Stimulated activated CD4-positive, alpha-beta T cell treated with anti-CD3 and anti-CD28 coated beads, Interleukin-4, amount 100 ng/mL, for 48 hours (primary cell): ENCODE measurements around the gene ARRDC2.

Experiments
- DNase-seq, 2 donors: peaks; one replicate each; pipeline ENCODE4 v3.0.0-alpha.2; 2020; ENCODE audit warnings: low read depth in 2 of 2

The ARRDC2 gene

DNA sequence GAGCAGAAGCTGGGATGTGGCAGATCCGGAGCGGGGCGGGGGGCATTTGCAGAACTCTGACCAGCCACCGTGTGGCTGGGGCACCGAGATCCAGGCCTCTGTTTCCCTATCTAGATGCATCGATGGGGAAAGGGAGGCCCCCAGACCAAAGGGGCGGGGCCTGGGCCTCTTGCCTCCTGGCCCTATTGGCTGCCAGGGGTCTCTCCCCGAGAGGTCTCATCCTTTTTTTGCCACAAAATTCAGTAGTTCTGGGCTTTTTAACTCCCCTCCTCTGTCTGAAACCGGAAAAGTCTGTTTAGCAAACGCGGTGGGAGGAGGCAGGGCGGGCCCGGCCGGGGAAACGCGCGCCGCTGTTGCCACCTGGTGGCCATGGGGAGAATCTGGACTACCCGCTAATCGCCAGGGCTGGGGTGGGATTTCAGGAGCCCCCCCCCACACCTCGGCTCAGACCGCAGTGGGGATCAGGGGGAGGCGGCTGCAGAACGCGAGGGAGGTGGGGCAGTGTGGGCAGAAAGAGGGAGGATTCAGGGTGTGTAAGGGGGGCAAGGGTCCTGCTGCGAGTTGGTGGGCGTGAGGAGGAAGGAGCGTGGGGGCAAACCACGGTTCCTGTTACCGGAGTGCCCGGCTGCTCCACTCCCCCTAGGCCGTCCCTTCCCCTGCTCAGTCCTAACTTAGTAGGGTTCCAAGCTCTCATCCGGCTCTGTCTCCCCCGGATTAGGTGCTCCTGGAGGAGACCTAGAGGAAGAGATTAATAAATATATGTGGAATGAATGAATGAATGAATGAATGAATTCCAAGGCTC is 50.4 kb downstream of the ARRDC2 start:
- DNase-seq: peak; percentile 73 to 76

DNA sequence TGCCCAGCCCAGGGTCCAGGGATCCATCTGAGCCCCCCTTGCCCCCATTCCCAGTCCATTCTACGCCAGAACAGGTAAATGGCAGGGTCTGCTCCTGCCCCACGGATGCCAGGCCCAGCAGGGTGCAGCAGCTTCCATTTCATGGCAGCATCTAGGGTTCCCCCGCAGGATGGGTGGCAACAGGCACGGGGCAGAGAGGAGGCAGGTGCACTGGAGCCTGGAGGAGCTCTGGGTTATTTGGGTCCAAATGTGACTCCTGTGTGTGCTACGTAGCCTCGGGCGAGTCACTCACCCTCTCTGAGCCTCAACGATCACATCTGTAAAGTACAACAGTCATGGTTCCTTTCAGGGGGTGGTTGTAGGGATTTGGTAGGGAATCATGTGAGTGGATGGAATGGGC is 51.3 kb downstream of the ARRDC2 start:
- DNase-seq: no peak

DNA sequence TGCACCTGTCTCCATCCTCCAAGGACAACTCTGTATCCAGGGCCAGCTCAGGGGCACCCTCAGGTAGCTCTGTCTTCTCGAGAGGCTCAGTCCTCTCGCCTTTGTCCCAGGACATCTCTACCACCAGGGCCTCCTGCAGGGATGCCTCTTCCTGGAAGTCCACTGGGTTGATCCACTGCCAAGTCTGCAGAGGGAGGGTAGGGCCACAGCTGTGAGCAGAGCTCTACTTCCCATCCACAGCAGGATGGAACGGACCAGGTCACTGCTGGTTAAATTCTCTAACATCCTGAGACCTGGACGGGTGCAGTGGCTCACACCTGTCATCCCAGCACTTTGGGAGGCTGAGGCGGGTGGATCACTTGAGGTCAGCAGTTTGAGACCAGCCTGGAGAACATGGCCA is 51.9 kb downstream of the ARRDC2 start:
- no peak for DNase-seq

DNA sequence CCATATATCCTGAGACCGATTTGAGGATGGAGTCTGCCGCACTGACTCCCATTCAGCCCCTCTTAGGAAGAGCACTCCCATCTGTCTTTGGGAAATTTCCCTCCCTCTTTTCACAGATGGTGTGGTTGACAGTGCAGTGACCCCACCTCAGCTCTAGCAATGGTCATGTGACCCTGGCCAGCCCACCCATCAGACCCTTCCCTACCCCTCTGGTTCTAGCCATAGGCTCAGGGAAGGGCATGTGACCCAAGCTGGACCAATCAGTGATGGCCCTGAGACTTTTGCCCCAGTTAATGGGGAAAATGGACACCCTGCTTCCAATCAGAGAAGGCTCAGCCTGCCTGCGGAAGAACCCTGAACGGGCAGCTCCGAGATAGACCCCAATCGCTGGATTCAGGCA is 52.5 kb downstream of the ARRDC2 start:
- no peak for DNase-seq

DNA sequence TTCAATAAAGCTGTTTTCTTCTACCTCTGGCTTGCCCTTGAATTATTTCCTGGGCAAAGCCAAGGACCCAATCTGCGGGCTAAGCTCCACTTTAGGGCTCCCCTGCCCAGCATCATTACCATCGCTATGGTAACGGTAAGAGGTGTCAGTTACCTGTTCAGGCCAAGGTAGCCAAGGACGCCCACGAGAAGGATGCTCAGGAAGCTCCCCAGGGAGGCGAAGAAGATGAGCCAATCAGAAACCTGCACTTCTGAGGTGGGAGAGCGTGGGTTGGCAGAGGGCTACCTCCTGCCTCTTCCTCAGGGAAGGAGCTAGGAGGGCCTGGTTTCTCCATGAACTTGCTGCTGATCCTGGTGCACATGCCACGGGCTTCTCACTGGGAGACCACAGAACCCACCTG is 54.1 kb downstream of the ARRDC2 start:
- no peak for DNase-seq

DNA sequence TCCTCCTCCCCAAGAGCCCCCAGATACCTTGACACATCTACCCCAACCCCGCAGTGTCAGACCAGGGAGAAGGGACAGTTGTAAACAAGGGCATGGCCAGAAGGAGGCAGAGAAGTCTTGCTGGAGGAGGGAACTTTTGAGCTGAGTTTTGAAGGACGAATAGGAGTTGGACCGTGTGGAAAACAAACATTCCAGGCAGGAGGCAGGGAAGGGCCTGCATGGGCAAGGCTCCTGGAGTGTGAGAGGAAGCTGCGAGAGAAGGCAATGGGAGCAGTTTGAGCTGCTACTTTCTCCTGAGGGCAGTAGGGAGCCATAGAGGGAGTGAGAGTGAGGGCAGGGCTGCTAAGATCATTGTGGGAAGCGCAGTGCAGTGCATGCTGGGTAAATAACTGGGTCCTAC is 55.5 kb downstream of the ARRDC2 start:
- peak; percentile 18 to 35 for DNase-seq
